DND-41 (cell line): Measurements from ENCODE around the gene PACRG.

Experiments
- ATAC-seq: fragments of 200-7000 bp; cut with Tn5 transposase; 3 replicates; pipeline ENCODE4 v1.9.1; 2021; ENCODE audit warnings: low read depth; ENCODE audit not compliant: insufficient read depth
- DNase-seq: peaks from one replicate; pipeline ENCODE4 v3.0.0-alpha.2; 2020
- H2AFZ ChIP-seq: 2 replicates; pipeline ENCODE4 v1.6.0; 2012; ENCODE audit warnings: low read depth, low read length
- H3K27ac ChIP-seq: 2 replicates; pipeline ENCODE4 v1.5.1; 2012; ENCODE audit warnings: low read length, inconsistent platforms
- H3K27me3 ChIP-seq: fragments of 200-600 bp; sonication (generic); 2 replicates; pipeline ENCODE4 v1.6.0; 2012; ENCODE audit warnings: low read length, mild to moderate bottlenecking, inconsistent platforms; ENCODE audit not compliant: insufficient read depth, poor library complexity
- H3K36me3 ChIP-seq: 2 replicates; pipeline ENCODE4 v1.5.1; 2012; ENCODE audit warnings: low read length, inconsistent platforms; ENCODE audit not compliant: insufficient read depth
- H3K4me1 ChIP-seq: 2 replicates; pipeline ENCODE4 v1.5.1; 2012; ENCODE audit warnings: mild to moderate bottlenecking, low read length; ENCODE audit not compliant: insufficient read depth
- H3K4me2 ChIP-seq: 2 replicates; pipeline ENCODE4 v1.6.0; 2012; ENCODE audit warnings: mild to moderate bottlenecking, moderate library complexity, low read length, inconsistent platforms; ENCODE audit not compliant: insufficient read depth
- H3K4me3 ChIP-seq, 2 experiments: fragments of 200-600 bp in 1 of 2; shearing (Covaris generic) in 1 of 2; 2 replicates each; pipeline ENCODE4 v1.5.1; 2012 to 2016; ENCODE audit warnings: inconsistent platforms in 2 of 2, low read length in 2 of 2, mild to moderate bottlenecking in 2 of 2, low read depth in 1 of 2, moderate library complexity in 1 of 2
- H3K79me2 ChIP-seq: 2 replicates; pipeline ENCODE4 v1.6.0; 2012; ENCODE audit warnings: low read length, inconsistent platforms; ENCODE audit not compliant: insufficient read depth
- H3K9ac ChIP-seq: 2 replicates; pipeline ENCODE4 v1.6.0; 2012; ENCODE audit warnings: low read depth, mild to moderate bottlenecking, inconsistent platforms, low read length, moderate library complexity
- H3K9me3 ChIP-seq: 2 replicates; pipeline ENCODE4 v1.5.1; 2012; ENCODE audit warnings: low read length, moderate library complexity, mild to moderate bottlenecking, inconsistent platforms; ENCODE audit not compliant: insufficient read depth, severe bottlenecking
- H4K20me1 ChIP-seq: 2 replicates; pipeline ENCODE4 v1.6.0; 2012; ENCODE audit warnings: low read length; ENCODE audit not compliant: insufficient read depth
- CTCF ChIP-seq: IDR thresholded peaks from 2 replicates; pipeline ENCODE4 v1.5.1; 2012; ENCODE audit warnings: borderline replicate concordance, low read length, moderate library complexity, mild to moderate bottlenecking; ENCODE audit not compliant: poor library complexity, severe bottlenecking; ENCODE audit errors: extremely low read depth
- EZH2 ChIP-seq: IDR thresholded peaks from 3 replicates; pipeline ENCODE4 v1.6.1; 2012; ENCODE audit warnings: borderline replicate concordance, low read depth, mild to moderate bottlenecking, moderate library complexity, low read length, inconsistent platforms; ENCODE audit not compliant: severe bottlenecking

Gene PACRG

GRCh38 chr6:162852840-162853577 is 125.2 kb downstream of the PACRG start:
- Histone ChIP-seq H3K9me3 (no peaks in the 10 kb centered on the region), H4K20me1 (no peaks in the 10 kb centered on the region), H2AFZ (no peak overlapping the region), H3K36me3 (no peaks in the 10 kb centered on the region), H3K4me2 (no peak overlapping the region), H3K4me1 (no peaks in the 10 kb centered on the region), H3K4me3 (no peak overlapping the region), H3K27me3 (no peaks in the 10 kb centered on the region), H3K9ac (no peak overlapping the region), H3K27ac (no peak overlapping the region), H3K79me2 (no peaks in the 10 kb centered on the region)
- DNase-seq (no peak), ATAC-seq (no peak)
- TF ChIP-seq CTCF (no peak), EZH2 (no peak)

GRCh38 chr6:162854228-162854627 is 126.5 kb downstream of the PACRG start:
- Histone ChIP-seq H3K27ac (no peak overlapping the region), H3K4me1 (no peaks in the 10 kb centered on the region), H4K20me1 (no peaks in the 10 kb centered on the region), H2AFZ (no peak overlapping the region), H3K27me3 (no peaks in the 10 kb centered on the region), H3K79me2 (no peaks in the 10 kb centered on the region), H3K36me3 (no peaks in the 10 kb centered on the region), H3K4me2 (no peak overlapping the region), H3K4me3 (no peak overlapping the region), H3K9ac (no peak overlapping the region), H3K9me3 (no peaks in the 10 kb centered on the region)
- no peak for ATAC-seq
- TF ChIP-seq CTCF: no peak
- TF ChIP-seq EZH2: no peak
- DNase-seq: no peak

- Histone ChIP-seq H3K4me3 (no peak overlapping the region), H3K4me1 (no peaks in the 10 kb centered on the region), H3K36me3 (no peaks in the 10 kb centered on the region), H3K79me2 (no peaks in the 10 kb centered on the region), H2AFZ (no peak overlapping the region), H3K4me2 (no peak overlapping the region), H3K9me3 (no peaks in the 10 kb centered on the region), H3K27me3 (no peaks in the 10 kb centered on the region), H4K20me1 (no peaks in the 10 kb centered on the region), H3K9ac (no peak overlapping the region), H3K27ac (no peak overlapping the region)
- ATAC-seq (no peak), DNase-seq (no peak)
- no peak for TF ChIP-seq EZH2
- no peak for TF ChIP-seq CTCF
Observed at GRCh38 chr6:162854734-162855191, 127.0 kb downstream of the PACRG start.
